ENCODE data around the gene UBE2M.

The UBE2M gene

DNA sequence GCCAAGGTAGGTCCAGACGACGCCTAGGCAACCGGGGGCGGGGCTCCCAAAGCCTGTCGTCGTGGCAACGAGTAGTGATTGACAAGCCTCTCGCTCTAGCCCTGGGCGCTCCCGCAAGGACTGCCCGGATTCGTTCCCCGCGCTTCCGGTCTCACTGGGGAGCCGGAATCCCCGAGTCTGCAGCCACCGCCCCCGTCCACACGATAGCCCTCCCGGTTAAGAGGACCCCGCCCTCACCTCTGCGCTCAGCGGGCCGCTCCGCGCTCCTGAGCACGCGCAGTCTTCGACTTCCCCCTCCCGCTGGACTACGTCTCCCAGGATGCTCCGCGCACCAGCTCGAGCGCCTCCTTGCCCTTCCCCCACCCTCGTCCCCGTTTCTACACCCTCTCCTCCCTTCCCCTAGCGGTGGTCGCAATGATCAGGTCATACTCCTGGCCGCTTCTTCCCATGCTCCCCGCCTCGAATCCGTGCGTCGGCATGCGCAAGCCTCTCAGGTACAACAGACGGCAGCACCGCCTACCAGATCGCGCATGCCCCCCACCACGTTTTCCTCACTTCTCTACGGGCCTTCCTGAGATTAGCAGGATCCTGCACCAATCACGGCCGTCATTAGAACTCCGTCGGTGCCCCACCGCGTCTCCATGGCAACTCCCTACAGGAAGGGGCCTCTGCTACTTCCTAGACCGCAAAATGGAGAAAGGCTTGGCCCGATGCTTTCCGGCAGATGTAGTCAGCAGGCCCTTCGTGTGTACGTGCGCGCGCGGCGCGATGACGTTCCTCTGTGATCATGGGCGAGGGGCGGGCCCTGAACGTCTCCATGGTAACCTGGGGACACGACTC is 14.6 kb upstream of the UBE2M start, which contains the start of gene MZF1:
Gene MZF1 (minus strand): TSS at position 518 of the 840 bp plus-strand sequence. CDS start 1,946 bp downstream, outside the sequence.
- TF ChIP-seq, protein P1, sequence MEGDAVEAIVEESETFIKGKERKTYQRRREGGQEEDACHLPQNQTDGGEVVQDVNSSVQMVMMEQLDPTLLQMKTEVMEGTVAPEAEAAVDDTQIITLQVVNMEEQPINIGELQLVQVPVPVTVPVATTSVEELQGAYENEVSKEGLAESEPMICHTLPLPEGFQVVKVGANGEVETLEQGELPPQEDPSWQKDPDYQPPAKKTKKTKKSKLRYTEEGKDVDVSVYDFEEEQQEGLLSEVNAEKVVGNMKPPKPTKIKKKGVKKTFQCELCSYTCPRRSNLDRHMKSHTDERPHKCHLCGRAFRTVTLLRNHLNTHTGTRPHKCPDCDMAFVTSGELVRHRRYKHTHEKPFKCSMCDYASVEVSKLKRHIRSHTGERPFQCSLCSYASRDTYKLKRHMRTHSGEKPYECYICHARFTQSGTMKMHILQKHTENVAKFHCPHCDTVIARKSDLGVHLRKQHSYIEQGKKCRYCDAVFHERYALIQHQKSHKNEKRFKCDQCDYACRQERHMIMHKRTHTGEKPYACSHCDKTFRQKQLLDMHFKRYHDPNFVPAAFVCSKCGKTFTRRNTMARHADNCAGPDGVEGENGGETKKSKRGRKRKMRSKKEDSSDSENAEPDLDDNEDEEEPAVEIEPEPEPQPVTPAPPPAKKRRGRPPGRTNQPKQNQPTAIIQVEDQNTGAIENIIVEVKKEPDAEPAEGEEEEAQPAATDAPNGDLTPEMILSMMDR (IDR thresholded peaks at IDR 0.05; ENCODE audit: control extremely low read depth, extremely low read depth, low read depth, missing control alignments): no peak
- peak; percentile 95 for DNase-seq (ENCODE audit: extremely low spot score)
- CTCF ChIA-PET: no interaction called here
- POLR2A ChIA-PET: interaction anchor here (1.4 kb wide), 1 partner anchor 14 kb away, joined by 4 read pairs; the partner anchor contains the start of gene UBE2M

DNA sequence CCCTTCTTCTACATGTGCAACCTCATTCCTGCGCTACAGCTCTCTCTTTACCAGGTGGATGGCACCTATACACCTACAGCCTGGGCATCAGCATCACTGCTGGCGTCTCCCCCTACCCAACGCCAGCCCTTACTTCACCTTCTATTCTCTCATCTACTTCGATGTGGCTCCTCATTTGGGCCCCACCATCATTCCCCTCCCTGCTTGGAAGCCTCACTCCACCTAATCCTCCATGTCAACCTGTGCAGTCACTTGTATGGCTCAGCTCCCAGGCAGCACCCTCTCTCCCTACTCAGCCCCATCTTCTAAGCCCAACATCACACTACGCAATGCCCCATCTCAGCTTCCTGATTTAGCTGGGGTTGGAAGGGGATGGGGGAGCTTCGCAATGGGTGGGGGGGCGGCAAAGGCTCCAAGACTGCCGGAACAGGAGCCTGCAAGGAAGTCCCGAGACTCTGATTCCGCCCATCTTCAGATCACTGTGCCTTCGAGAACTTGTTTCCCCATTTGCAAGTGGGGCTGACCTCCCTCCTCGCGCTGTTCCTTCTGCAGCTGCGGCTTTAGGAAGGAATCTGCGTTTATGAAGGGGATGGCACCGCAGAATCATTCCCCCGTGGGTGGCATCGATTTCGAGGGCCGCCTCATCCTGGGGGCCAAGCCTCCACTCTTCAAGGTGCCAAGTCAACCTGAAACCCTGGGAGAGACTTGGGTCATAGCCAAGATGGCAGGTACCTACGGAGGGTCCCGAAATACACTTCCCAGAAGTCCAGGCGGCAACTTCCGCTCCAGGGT is 13.8 kb upstream of the UBE2M start:
- DNase-seq (ENCODE audit: extremely low spot score): no peak
- TF ChIP-seq, protein P1 (IDR thresholded peaks at IDR 0.05; ENCODE audit: control extremely low read depth, extremely low read depth, low read depth, missing control alignments): no peak
- ChIA-PET CTCF (interaction anchor here (1.2 to 1.3 kb wide), 2 partner anchors 8 to 52 kb away, joined by 3 to 5 read pairs; partner anchors contain the start of gene ZBTB45), POLR2A (interaction anchor here (1.4 kb wide), 1 partner anchor 13 kb away, joined by 4 read pairs; the partner anchor contains the start of gene UBE2M)

DNA sequence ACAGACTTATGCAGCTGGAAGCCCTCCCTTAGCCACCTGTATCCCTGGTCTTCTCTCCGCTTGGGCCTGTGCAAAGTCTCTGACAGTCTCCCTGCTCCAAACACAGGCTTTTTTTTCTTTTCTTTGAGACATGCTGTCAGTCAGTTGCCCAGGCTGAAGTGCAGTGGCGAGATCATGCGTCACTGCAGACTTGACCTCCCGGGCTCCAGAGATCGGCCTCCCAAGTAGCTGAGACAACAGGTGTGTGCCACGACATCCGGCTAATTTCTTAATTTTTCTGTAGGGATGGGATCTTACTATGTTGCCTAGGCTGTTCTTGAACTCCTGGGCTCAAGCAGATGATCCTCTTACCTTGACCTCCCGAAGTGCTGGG is 13.2 kb upstream of the UBE2M start:
- TF ChIP-seq, protein P1 (IDR thresholded peaks at IDR 0.05; ENCODE audit: control extremely low read depth, extremely low read depth, low read depth, missing control alignments): no peak
- DNase-seq (ENCODE audit: extremely low spot score): no peak
- CTCF ChIA-PET: interaction anchor here (1.2 to 1.3 kb wide), 2 partner anchors 9 to 51 kb away, joined by 3 to 5 read pairs; partner anchors contain the start of gene ZBTB45
- POLR2A ChIA-PET: interaction anchor here (1.0 to 1.4 kb wide), 2 partner anchors 12 to 27 kb away, joined by 3 to 4 read pairs; partner anchors contain the start of genes TRIM28 and UBE2M

DNA sequence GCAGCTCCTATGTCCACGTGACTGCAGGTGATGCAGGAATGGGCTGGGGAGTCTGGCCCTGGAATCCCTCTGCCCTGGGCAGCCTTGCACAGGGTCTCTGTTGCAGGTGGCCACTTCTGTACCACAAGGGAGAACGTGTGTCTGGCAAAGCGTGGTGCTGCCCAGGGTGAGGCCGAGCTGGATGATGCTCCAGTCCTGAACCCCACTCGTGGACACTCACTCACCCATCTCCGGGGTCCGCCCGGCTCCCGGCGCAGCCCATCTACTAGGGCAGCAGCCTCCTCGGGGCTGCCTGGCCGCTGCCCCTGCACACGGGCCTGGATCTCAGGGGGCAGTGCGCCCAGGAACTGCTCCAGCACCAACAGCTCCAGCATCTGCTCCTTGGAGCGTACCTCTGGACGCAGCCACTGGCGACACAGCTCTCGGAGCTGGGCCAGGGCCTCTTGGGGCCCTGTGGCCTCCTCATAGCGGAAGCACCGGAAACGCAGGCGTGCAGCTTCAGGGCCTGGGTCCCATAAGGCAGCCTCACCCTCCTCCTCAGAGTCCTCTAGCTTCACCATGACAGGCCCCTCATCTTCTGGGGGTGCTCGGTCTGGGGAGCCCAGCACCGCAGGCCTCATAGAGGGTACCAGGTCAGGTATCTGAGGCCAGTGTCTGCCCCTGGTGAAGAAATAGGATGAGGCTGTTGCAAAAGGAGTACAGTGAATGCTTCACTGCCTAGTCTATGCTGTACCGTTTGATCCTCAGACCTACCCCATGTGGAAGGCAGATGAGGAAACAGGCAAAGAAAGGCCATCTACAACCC is 12.6 kb upstream of the UBE2M start:
- no peak for DNase-seq (ENCODE audit: extremely low spot score)
- ChIA-PET POLR2A (interaction anchor here (0.6 to 1.0 kb wide), 2 partner anchors 16 to 27 kb away, joined by 3 read pairs; partner anchors contain the start of genes CHMP2A and TRIM28), CTCF (interaction anchor here (1.2 to 1.3 kb wide), 2 partner anchors 10 to 51 kb away, joined by 3 to 5 read pairs; partner anchors contain the start of gene ZBTB45)
- TF ChIP-seq, protein P1 (IDR thresholded peaks at IDR 0.05; ENCODE audit: control extremely low read depth, extremely low read depth, low read depth, missing control alignments): no peak

DNA sequence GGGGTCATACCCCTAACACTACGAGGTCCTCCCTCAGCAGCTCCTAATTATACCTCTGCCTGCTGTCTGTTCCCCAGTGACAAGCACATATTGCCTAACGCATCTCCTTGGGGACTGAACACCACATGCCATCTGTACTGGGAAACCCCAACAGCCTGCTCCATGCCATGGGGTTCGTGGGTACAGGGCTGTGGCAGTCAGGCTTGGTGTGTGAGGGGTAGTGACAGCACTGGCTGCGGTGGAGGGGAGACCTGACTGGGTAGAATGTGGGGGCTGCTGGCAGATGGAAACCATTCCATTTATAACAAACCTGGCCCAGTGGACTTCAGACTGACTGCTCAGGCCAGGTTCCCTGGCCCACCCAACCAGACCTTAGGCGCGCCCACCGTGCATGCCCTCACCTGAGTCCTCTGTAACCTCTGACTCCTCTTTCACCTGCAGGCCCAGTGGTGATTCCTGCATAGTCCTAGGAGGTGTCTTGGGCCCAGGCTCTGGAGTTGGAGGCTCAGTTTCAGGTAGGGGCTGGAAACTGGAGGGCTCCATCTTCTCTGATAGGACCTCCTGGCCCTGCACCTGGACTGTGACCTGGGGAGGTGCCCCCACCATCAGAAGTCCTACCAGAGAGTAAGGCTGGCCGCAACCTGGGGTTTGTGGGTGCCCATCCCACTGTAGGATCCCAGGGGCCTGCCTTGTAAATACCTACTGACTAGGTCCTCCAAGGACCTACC is 11.7 kb upstream of the UBE2M start:
- TF ChIP-seq, protein P1 (IDR thresholded peaks at IDR 0.05; ENCODE audit: control extremely low read depth, extremely low read depth, low read depth, missing control alignments): no peak
- no peak for DNase-seq (ENCODE audit: extremely low spot score)
- CTCF ChIA-PET: interaction anchor here (1.7 kb wide), 1 partner anchor 56 kb away, joined by 5 read pairs; no protein-coding TSS in a partner anchor
- POLR2A ChIA-PET: interaction anchor here (1.0 kb wide), 1 partner anchor 26 kb away, joined by 3 read pairs; the partner anchor contains the start of gene TRIM28
